ENCODE data around the gene DTL.

DTL gene

DNA sequence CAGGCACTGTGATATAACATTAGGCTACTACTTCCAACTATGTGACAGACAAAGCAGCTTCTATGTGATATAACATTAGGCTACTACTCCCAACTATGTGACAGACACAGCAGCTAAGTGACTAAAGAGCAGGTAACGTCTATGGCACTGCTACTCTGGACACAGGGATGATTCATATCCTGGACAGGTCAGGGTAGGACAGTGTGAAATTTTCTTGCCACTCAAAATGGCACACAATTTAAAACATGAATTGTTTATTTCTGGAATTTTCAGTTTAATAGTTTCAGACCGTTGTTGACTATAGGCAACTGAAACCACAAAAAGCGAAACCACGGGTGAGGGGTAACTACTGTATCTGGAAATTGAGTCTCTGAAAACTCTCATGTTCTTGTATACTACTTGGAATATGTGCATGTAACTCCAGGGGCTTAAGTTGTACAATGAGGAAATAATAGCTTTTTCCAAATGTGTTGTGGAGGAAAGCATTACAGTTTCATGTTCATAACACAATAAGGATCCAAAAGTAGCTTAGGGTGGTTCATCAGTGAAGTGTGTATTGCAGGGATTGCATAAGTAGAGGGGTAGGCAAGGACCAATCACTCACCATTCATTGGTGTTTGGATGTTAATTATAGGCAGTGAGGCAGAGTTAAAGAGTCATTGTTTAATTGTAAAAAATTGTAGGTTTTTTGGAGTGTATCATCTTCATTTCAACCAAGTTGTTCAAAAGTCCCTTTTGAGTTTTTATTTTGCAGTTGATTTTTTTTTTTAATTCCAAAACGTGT, 5.3 kb downstream of the DTL start:
- H3K4me3 ChIP-seq (replicated peaks; ENCODE audit: low read depth, low read length): no peak overlapping the region

GRCh38 chr1:212042436-212042835, 6.9 kb downstream of the DTL start:
- DNase-seq (ENCODE audit: low read depth): no peak
- TF ChIP-seq CTCF (IDR thresholded peaks at IDR 0.05; ENCODE audit: low read length, missing control alignments): no peak
- no peak overlapping the region for H3K4me3 ChIP-seq (replicated peaks; ENCODE audit: low read depth, low read length)

More for the DNA sequence above, 5.3 kb downstream of the DTL start:
- no peak for TF ChIP-seq CTCF (IDR thresholded peaks at IDR 0.05; ENCODE audit: low read length, missing control alignments)
- DNase-seq (ENCODE audit: low read depth): no peak

GRCh38 chr1:212044851-212045250, 9.3 kb downstream of the DTL start:
- DNase-seq (ENCODE audit: low read depth): no peak
- no peak for TF ChIP-seq CTCF (IDR thresholded peaks at IDR 0.05; ENCODE audit: low read length, missing control alignments)
- no peak overlapping the region for H3K4me3 ChIP-seq (replicated peaks; ENCODE audit: low read depth, low read length)

- no peak overlapping the region for H3K4me3 ChIP-seq (replicated peaks; ENCODE audit: low read depth, low read length)
- DNase-seq (ENCODE audit: low read depth): no peak
- TF ChIP-seq CTCF (IDR thresholded peaks at IDR 0.05; ENCODE audit: low read length, missing control alignments): no peak
Measured at GRCh38 chr1:212045981-212046380, 10.4 kb downstream of the DTL start.

DNA sequence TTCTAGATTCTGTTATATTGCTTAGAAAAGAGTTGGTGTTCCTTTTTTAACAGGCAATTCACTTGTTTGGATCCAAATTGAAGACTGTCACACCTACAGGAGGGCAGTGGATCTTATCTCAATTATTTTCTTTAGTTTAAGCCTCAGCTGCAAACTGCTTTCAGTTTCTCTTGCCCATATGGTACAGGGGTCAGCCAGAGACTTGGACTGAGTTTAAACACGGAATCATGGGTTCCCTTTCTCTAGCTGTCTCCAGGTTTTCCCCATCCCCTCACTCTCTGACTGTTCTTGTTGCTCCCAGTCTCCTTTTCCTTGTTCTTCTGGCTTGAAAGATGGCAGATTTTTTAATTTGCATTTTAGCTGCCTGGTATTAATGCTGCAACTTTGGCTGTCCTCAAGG, 18.4 kb downstream of the DTL start:
- DNase-seq (ENCODE audit: low read depth): no peak
- no peak for TF ChIP-seq CTCF (IDR thresholded peaks at IDR 0.05; ENCODE audit: low read length, missing control alignments)
- no peak overlapping the region for H3K4me3 ChIP-seq (replicated peaks; ENCODE audit: low read depth, low read length)

- no peak for TF ChIP-seq CTCF (IDR thresholded peaks at IDR 0.05; ENCODE audit: low read length, missing control alignments)
- DNase-seq (ENCODE audit: low read depth): no peak
- H3K4me3 ChIP-seq (replicated peaks; ENCODE audit: low read depth, low read length): no peak overlapping the region
Measured at GRCh38 chr1:212055333-212055732, 19.8 kb downstream of the DTL start.

Data from fibroblast of pulmonary artery (primary cell).